GM23338 (cell line): ENCODE measurements around the gene NPAS3. TPM values are rescaled to one million over a fixed set of nuclear protein-coding genes. Genes with fewer than 3 reads are reported as not detected.

Source experiments
- ATAC-seq: fragments of 200-7000 bp; cut with Tn5 transposase; 3 replicates; pipeline ENCODE4 v1.9.1; 2020
- DNase-seq: peaks from one replicate; pipeline ENCODE4 v3.0.0-alpha.2; 2015; ENCODE audit warnings: low spot score
- H2AFZ ChIP-seq: fragments of 200-600 bp; sonication (generic); 2 replicates; pipeline ENCODE4 v1.8.0; 2016; ENCODE audit warnings: antibody characterized with exemption, mild to moderate bottlenecking, moderate library complexity
- H3F3A ChIP-seq: fragments of 200-600 bp; sonication (generic); replicated peaks from 2 replicates; pipeline ENCODE4 v1.8.0; 2017; ENCODE audit warnings: antibody characterized with exemption, mixed run types, low read depth
- H3K27ac ChIP-seq: fragments of 200-600 bp; sonication (generic); 2 replicates; pipeline ENCODE4 v1.6.1; 2016; ENCODE audit warnings: low read depth
- H3K27me3 ChIP-seq: fragments of 200-600 bp; sonication (generic); 2 replicates; pipeline ENCODE4 v1.8.0; 2016; ENCODE audit warnings: mild to moderate bottlenecking, mixed run types, moderate library complexity; ENCODE audit not compliant: insufficient read depth
- H3K36me3 ChIP-seq: fragments of 200-600 bp; sonication (generic); 2 replicates; pipeline ENCODE4 v1.8.0; 2016; ENCODE audit warnings: mild to moderate bottlenecking; ENCODE audit not compliant: insufficient read depth
- H3K4me1 ChIP-seq: fragments of 200-600 bp; sonication (generic); 2 replicates; pipeline ENCODE4 v1.8.0; 2016; ENCODE audit warnings: mild to moderate bottlenecking, moderate library complexity; ENCODE audit not compliant: insufficient read depth
- H3K4me2 ChIP-seq: fragments of 200-600 bp; sonication (generic); 2 replicates; pipeline ENCODE4 v1.7.1; 2017; ENCODE audit warnings: mixed run types
- H3K4me3 ChIP-seq: fragments of 200-600 bp; sonication (generic); 2 replicates; pipeline ENCODE4 v1.6.1; 2016; ENCODE audit warnings: mixed run types
- H3K79me2 ChIP-seq: fragments of 200-600 bp; sonication (generic); replicated peaks from 2 replicates; pipeline ENCODE4 v1.8.0; 2017; ENCODE audit warnings: mild to moderate bottlenecking; ENCODE audit not compliant: insufficient read depth
- H3K9me2 ChIP-seq: fragments of 200-600 bp; sonication (generic); 2 replicates; pipeline ENCODE4 v1.8.0; 2017; ENCODE audit not compliant: insufficient read depth
- H4K20me1 ChIP-seq: fragments of 200-600 bp; sonication (generic); replicated peaks from 2 replicates; pipeline ENCODE4 v1.8.0; 2017; ENCODE audit warnings: mild to moderate bottlenecking; ENCODE audit not compliant: insufficient read depth
- H3K27ac Mint-ChIP-seq: 2 replicates; pipeline ENCODE4 v1.8.0; 2020; ENCODE audit warnings: inconsistent platforms, mild to moderate bottlenecking, moderate library complexity, mixed read lengths
- H3K27me3 Mint-ChIP-seq: 3 replicates; pipeline ENCODE4 v1.8.0; 2022; ENCODE audit warnings: low read depth, mild to moderate bottlenecking, moderate library complexity, mixed read lengths, inconsistent platforms; ENCODE audit not compliant: insufficient read depth, poor library complexity
- H3K36me3 Mint-ChIP-seq: 3 replicates; pipeline ENCODE4 v1.8.0; 2021; ENCODE audit warnings: low read depth, mild to moderate bottlenecking, inconsistent platforms, moderate library complexity, mixed read lengths
- H3K4me1 Mint-ChIP-seq: 3 replicates; pipeline ENCODE4 v1.8.0; 2020; ENCODE audit warnings: mild to moderate bottlenecking, inconsistent platforms, mixed read lengths
- H3K4me3 Mint-ChIP-seq: 3 replicates; pipeline ENCODE4 v1.8.0; 2021; ENCODE audit warnings: moderate library complexity, mild to moderate bottlenecking, inconsistent platforms, mixed read lengths
- H3K9me3 Mint-ChIP-seq: 3 replicates; pipeline ENCODE4 v1.8.0; 2020; ENCODE audit warnings: moderate library complexity, mild to moderate bottlenecking, inconsistent platforms, mixed read lengths
- CREB1 ChIP-seq: fragments of 250-450 bp; sonication (Bioruptor Pico); IDR thresholded peaks from 2 replicates; pipeline ENCODE4 v1.5.0; 2020; ENCODE audit warnings: low read depth, mild to moderate bottlenecking, moderate library complexity
- EZH2 ChIP-seq: fragments of 200-600 bp; sonication (generic); IDR thresholded peaks from one replicate; pipeline ENCODE4 v1.8.0; 2017; ENCODE audit warnings: antibody characterized with exemption, mild to moderate bottlenecking, low read depth; ENCODE audit not compliant: unreplicated experiment
- EZH2phosphoT487 ChIP-seq: fragments of 200-600 bp; sonication (generic); IDR thresholded peaks from one replicate; pipeline ENCODE4 v1.8.1; 2018; ENCODE audit warnings: antibody characterized with exemption; ENCODE audit not compliant: unreplicated experiment
- JUNB ChIP-seq: IDR thresholded peaks from one replicate; pipeline ENCODE4 v1.6.1; 2016; ENCODE audit warnings: antibody characterized with exemption; ENCODE audit not compliant: unreplicated experiment
- NANOG ChIP-seq: IDR thresholded peaks from 2 replicates; pipeline ENCODE4 v1.6.1; 2016; ENCODE audit warnings: antibody characterized with exemption, borderline replicate concordance
- POLR2AphosphoS5 ChIP-seq: IDR thresholded peaks from 2 replicates; pipeline ENCODE4 v1.6.1; 2016; ENCODE audit warnings: antibody characterized with exemption, low read depth
- STAT1 ChIP-seq: IDR thresholded peaks from one replicate; pipeline ENCODE4 v1.6.1; 2016; ENCODE audit warnings: antibody characterized with exemption; ENCODE audit not compliant: unreplicated experiment
- ZNF114 ChIP-seq: fragments of 250-450 bp; sonication (Bioruptor Pico); IDR thresholded peaks from 2 replicates; pipeline ENCODE4 v1.5.0; 2020; ENCODE audit warnings: mild to moderate bottlenecking, moderate library complexity
- polyA plus RNA-seq: library from polyadenylated mRNA; unstranded; fragments of >200 nt; fragmentation: Nextera tagmentation; extraction: Ambion mirVana; gene quantifications from 2 replicates; pipeline ENCODE4 v1.2.1, GENCODE V29; 2016
- total RNA-seq: library from RNA; depleted of rRNA; stranded (reverse); fragments of >200 nt; shearing (Covaris generic); gene quantifications from 2 replicates; pipeline ENCODE4 v1.2.3, GENCODE V29; 2014
- TF ChIP-seq, protein P1 (sequence below): IDR thresholded peaks from 2 replicates; pipeline ENCODE4 v1.6.1; 2016; ENCODE audit warnings: antibody characterized with exemption
- TF ChIP-seq, protein P2 (sequence below): fragments of 250-450 bp; sonication (Bioruptor Pico); IDR thresholded peaks from 2 replicates; pipeline ENCODE4 v1.5.0; 2020; ENCODE audit warnings: mild to moderate bottlenecking, moderate library complexity
- TF ChIP-seq, protein P3 (sequence below), 2 experiments: fragments of 200-600 bp in 1 of 2; sonication (generic) in 1 of 2; conservative IDR thresholded peaks; 2 replicates each; pipeline versions ENCODE4 v1.5.1 to v1.6.1; 2016 to 2017; ENCODE audit warnings: antibody characterized with exemption in 2 of 2, low read depth in 2 of 2, mild to moderate bottlenecking in 2 of 2, moderate library complexity in 1 of 2
- TF ChIP-seq, protein P4 (sequence below): IDR thresholded peaks from one replicate; pipeline ENCODE4 v1.6.1; 2018; ENCODE audit warnings: antibody characterized with exemption; ENCODE audit not compliant: unreplicated experiment

Gene NPAS3
- total and polyA plus RNA-seq, 2 experiments from 2014 or later: 0.17 to 0.19 TPM

DNA sequence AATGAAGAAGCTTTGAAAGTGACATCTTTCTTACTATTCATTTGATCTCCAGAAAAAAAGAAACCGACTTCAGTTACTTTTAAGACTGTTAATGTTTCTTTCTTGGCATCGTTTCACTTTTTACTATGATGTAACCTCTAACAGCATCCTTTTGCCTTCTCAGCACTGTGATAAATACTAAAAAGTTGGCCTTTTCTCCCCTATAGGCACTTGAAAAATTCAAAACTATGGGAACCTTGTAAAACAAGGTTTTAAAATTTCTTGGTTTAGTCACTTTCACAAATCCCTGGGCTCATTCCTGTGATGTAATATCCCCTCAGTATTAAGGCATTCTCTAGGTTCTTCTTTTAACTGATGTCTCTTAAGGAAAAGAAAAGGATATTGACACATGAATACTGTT lies 730.4 kb downstream of the NPAS3 start:
- ATAC-seq (no peak), DNase-seq (no peak)
- Mint-ChIP-seq H3K27me3 (no peaks in the 10 kb centered on the region), H3K36me3 (peaks cover under 1% of the 10 kb centered on the region; the same call in 1 of the 3 replicates), H3K9me3 (peaks cover 7% of the 10 kb centered on the region; the same call in 2 of the 3 replicates), H3K4me1 (peaks cover 3% of the 10 kb centered on the region; the same call in 1 of the 3 replicates), H3K4me3 (no peak overlapping the region), H3K27ac (no peak overlapping the region)
- H3K79me2 ChIP-seq: no peaks in the 10 kb centered on the region
- no peak overlapping the region for H3K27ac ChIP-seq
- H3K27me3 ChIP-seq: no peaks in the 10 kb centered on the region
- no peaks in the 10 kb centered on the region for H3K4me1 ChIP-seq
- H4K20me1 ChIP-seq: no peaks in the 10 kb centered on the region
- no peak overlapping the region for H3K4me2 ChIP-seq
- no peaks in the 10 kb centered on the region for H3K36me3 ChIP-seq
- H2AFZ ChIP-seq: no peak overlapping the region
- no peak for TF ChIP-seq CREB1
- TF ChIP-seq, protein P1, sequence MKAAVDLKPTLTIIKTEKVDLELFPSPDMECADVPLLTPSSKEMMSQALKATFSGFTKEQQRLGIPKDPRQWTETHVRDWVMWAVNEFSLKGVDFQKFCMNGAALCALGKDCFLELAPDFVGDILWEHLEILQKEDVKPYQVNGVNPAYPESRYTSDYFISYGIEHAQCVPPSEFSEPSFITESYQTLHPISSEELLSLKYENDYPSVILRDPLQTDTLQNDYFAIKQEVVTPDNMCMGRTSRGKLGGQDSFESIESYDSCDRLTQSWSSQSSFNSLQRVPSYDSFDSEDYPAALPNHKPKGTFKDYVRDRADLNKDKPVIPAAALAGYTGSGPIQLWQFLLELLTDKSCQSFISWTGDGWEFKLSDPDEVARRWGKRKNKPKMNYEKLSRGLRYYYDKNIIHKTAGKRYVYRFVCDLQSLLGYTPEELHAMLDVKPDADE: no peak
- no peak for TF ChIP-seq ZNF114 (CRISPR knock-in tag)
- TF ChIP-seq, protein P2, sequence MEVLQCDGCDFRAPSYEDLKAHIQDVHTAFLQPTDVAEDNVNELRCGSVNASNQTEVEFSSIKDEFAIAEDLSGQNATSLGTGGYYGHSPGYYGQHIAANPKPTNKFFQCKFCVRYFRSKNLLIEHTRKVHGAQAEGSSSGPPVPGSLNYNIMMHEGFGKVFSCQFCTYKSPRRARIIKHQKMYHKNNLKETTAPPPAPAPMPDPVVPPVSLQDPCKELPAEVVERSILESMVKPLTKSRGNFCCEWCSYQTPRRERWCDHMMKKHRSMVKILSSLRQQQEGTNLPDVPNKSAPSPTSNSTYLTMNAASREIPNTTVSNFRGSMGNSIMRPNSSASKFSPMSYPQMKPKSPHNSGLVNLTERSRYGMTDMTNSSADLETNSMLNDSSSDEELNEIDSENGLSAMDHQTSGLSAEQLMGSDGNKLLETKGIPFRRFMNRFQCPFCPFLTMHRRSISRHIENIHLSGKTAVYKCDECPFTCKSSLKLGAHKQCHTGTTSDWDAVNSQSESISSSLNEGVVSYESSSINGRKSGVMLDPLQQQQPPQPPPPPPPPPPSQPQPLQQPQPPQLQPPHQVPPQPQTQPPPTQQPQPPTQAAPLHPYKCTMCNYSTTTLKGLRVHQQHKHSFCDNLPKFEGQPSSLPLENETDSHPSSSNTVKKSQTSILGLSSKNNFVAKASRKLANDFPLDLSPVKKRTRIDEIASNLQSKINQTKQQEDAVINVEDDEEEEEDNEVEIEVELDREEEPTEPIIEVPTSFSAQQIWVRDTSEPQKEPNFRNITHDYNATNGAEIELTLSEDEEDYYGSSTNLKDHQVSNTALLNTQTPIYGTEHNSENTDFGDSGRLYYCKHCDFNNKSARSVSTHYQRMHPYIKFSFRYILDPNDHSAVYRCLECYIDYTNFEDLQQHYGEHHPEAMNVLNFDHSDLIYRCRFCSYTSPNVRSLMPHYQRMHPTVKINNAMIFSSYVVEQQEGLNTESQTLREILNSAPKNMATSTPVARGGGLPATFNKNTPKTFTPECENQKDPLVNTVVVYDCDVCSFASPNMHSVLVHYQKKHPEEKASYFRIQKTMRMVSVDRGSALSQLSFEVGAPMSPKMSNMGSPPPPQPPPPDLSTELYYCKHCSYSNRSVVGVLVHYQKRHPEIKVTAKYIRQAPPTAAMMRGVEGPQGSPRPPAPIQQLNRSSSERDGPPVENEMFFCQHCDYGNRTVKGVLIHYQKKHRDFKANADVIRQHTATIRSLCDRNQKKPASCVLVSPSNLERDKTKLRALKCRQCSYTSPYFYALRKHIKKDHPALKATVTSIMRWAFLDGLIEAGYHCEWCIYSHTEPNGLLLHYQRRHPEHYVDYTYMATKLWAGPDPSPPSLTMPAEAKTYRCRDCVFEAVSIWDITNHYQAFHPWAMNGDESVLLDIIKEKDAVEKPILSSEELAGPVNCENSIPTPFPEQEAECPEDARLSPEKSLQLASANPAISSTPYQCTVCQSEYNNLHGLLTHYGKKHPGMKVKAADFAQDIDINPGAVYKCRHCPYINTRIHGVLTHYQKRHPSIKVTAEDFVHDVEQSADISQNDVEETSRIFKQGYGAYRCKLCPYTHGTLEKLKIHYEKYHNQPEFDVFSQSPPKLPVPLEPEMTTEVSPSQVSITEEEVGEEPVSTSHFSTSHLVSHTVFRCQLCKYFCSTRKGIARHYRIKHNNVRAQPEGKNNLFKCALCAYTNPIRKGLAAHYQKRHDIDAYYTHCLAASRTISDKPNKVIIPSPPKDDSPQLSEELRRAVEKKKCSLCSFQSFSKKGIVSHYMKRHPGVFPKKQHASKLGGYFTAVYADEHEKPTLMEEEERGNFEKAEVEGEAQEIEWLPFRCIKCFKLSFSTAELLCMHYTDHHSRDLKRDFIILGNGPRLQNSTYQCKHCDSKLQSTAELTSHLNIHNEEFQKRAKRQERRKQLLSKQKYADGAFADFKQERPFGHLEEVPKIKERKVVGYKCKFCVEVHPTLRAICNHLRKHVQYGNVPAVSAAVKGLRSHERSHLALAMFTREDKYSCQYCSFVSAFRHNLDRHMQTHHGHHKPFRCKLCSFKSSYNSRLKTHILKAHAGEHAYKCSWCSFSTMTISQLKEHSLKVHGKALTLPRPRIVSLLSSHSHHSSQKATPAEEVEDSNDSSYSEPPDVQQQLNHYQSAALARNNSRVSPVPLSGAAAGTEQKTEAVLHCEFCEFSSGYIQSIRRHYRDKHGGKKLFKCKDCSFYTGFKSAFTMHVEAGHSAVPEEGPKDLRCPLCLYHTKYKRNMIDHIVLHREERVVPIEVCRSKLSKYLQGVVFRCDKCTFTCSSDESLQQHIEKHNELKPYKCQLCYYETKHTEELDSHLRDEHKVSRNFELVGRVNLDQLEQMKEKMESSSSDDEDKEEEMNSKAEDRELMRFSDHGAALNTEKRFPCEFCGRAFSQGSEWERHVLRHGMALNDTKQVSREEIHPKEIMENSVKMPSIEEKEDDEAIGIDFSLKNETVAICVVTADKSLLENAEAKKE (CRISPR knock-in tag): no peak
- no peak for TF ChIP-seq JUNB
- TF ChIP-seq EZH2: no peak
- TF ChIP-seq NANOG: no peak
- no peak for TF ChIP-seq STAT1
- TF ChIP-seq, protein P3, sequence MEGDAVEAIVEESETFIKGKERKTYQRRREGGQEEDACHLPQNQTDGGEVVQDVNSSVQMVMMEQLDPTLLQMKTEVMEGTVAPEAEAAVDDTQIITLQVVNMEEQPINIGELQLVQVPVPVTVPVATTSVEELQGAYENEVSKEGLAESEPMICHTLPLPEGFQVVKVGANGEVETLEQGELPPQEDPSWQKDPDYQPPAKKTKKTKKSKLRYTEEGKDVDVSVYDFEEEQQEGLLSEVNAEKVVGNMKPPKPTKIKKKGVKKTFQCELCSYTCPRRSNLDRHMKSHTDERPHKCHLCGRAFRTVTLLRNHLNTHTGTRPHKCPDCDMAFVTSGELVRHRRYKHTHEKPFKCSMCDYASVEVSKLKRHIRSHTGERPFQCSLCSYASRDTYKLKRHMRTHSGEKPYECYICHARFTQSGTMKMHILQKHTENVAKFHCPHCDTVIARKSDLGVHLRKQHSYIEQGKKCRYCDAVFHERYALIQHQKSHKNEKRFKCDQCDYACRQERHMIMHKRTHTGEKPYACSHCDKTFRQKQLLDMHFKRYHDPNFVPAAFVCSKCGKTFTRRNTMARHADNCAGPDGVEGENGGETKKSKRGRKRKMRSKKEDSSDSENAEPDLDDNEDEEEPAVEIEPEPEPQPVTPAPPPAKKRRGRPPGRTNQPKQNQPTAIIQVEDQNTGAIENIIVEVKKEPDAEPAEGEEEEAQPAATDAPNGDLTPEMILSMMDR (conservative IDR thresholded peaks at IDR 0.05; ENCODE audit: low read depth in 2 of 2): no peak
- TF ChIP-seq EZH2phosphoT487: no peak
- TF ChIP-seq POLR2AphosphoS5: no peak
- TF ChIP-seq, protein P4, sequence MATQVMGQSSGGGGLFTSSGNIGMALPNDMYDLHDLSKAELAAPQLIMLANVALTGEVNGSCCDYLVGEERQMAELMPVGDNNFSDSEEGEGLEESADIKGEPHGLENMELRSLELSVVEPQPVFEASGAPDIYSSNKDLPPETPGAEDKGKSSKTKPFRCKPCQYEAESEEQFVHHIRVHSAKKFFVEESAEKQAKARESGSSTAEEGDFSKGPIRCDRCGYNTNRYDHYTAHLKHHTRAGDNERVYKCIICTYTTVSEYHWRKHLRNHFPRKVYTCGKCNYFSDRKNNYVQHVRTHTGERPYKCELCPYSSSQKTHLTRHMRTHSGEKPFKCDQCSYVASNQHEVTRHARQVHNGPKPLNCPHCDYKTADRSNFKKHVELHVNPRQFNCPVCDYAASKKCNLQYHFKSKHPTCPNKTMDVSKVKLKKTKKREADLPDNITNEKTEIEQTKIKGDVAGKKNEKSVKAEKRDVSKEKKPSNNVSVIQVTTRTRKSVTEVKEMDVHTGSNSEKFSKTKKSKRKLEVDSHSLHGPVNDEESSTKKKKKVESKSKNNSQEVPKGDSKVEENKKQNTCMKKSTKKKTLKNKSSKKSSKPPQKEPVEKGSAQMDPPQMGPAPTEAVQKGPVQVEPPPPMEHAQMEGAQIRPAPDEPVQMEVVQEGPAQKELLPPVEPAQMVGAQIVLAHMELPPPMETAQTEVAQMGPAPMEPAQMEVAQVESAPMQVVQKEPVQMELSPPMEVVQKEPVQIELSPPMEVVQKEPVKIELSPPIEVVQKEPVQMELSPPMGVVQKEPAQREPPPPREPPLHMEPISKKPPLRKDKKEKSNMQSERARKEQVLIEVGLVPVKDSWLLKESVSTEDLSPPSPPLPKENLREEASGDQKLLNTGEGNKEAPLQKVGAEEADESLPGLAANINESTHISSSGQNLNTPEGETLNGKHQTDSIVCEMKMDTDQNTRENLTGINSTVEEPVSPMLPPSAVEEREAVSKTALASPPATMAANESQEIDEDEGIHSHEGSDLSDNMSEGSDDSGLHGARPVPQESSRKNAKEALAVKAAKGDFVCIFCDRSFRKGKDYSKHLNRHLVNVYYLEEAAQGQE: no peak
- no peaks in the 10 kb centered on the region for H3F3A ChIP-seq
- H3K4me3 ChIP-seq: no peak overlapping the region
- no peaks in the 10 kb centered on the region for H3K9me2 ChIP-seq
